GM21825 (cell line): ENCODE measurements around the gene CD4.

ENCODE experiments used
- ATAC-seq: cut with Tn5 transposase; IDR thresholded peaks from one replicate; pipeline ENCODE4 v1.9.1; 2021; ENCODE audit warnings: mild to moderate bottlenecking, moderate library complexity; ENCODE audit not compliant: unreplicated experiment

Gene CD4

GRCh38 chr12:6843118-6843902, 54.0 kb downstream of the CD4 start:
- no peak for ATAC-seq

GRCh38 chr12:6845395-6845794, 56.1 kb downstream of the CD4 start:
- ATAC-seq = no peak

- ATAC-seq = no peak
Measured at GRCh38 chr12:6846316-6846869, 57.1 kb downstream of the CD4 start.

GRCh38 chr12:6847676-6848075, 58.3 kb downstream of the CD4 start:
- ATAC-seq = no peak

GRCh38 chr12:6849427-6849826, 60.1 kb downstream of the CD4 start:
- no peak for ATAC-seq

- no peak for ATAC-seq
Measured at GRCh38 chr12:6849976-6850560, 60.7 kb downstream of the CD4 start.

- no peak for ATAC-seq
Measured at GRCh38 chr12:6850796-6851152, 61.4 kb downstream of the CD4 start.

- ATAC-seq = peak; percentile 48
Measured at GRCh38 chr12:6851153-6851920, 62.0 kb downstream of the CD4 start, which contains the start of gene CDCA3. CDCA3 (minus strand) TSS chr12:6851286; CDS start chr12:6850952, 334 bp downstream.

- peak; percentile 79 for ATAC-seq
Measured at GRCh38 chr12:6851921-6852650, 62.8 kb downstream of the CD4 start, which contains the start of gene USP5. USP5 (plus strand) TSS chr12:6852150; CDS start chr12:6852180, 30 bp downstream.

GRCh38 chr12:6852651-6853354, 63.5 kb downstream of the CD4 start:
- ATAC-seq = no peak

- no peak for ATAC-seq
Measured at GRCh38 chr12:6853626-6854025, 64.3 kb downstream of the CD4 start.

GRCh38 chr12:6854036-6854435, 64.7 kb downstream of the CD4 start:
- ATAC-seq = no peak

- no peak for ATAC-seq
Measured at GRCh38 chr12:6855322-6855721, 66.0 kb downstream of the CD4 start.

- ATAC-seq = no peak
Measured at GRCh38 chr12:6858799-6859198, 69.5 kb downstream of the CD4 start.

GRCh38 chr12:6860116-6860515, 70.8 kb downstream of the CD4 start:
- no peak for ATAC-seq

GRCh38 chr12:6860942-6861341, 71.6 kb downstream of the CD4 start:
- no peak for ATAC-seq

GRCh38 chr12:6861391-6861790, 72.1 kb downstream of the CD4 start:
- no peak for ATAC-seq

GRCh38 chr12:6863033-6863432, 73.7 kb downstream of the CD4 start:
- no peak for ATAC-seq

- no peak for ATAC-seq
Measured at GRCh38 chr12:6863586-6864321, 74.4 kb downstream of the CD4 start.
